Fibroblast of skin of right biceps (primary cell): ENCODE results near the gene GALR1.
"Not testable (repeated sequence)": the region's sequence is repeated elsewhere in the genome, so short reads cannot be mapped to it uniquely, and the experiment has no call there.

Experiments used
- DNase-seq: peaks from one replicate; pipeline ENCODE4 v3.0.0-alpha.2; 2013

The GALR1 gene

GRCh38 chr18:77251730-77252050 is 2.0 kb downstream of the GALR1 start:
- DNase-seq, result no peak

- DNase-seq, result no peak
Observed at GRCh38 chr18:77254711-77255405, 5.2 kb downstream of the GALR1 start.

DNA sequence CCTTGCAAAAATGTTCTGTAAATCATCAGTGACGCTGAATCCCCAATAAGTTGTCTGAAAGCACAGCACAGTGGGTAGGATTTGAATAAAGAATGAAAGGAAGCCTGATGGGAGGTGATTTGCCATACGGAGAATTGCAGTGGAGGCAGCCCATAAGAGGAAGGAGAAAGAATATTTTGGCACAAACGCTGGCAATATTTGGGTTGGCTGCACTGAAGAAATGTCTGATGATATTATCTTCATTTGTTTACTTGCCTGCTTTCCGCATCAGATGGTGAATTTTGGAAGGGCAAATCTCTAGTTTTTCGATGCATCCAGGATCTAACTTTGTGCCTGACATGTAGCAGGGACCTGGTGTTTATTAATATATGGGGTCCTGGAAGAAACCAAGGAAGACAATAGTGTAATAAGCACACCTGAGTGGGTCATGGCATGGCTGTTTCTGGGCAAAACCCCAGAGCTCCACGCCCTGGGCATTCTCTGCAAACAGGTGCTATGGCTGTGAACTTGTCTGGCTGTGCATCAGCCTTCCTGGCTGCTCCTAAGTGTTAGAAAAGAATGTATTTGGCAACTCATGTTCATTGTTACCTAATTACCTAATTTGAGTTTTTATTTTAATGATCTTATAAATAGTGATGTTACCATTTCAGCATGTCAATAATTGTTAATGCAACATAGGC is 5.9 kb downstream of the GALR1 start:
- DNase-seq, result no peak

- DNase-seq, result no peak
Observed at GRCh38 chr18:77262643-77263465, 13.2 kb downstream of the GALR1 start.

GRCh38 chr18:77263466-77263763 is 13.8 kb downstream of the GALR1 start:
- DNase-seq, result no peak

GRCh38 chr18:77267969-77268368 is 18.3 kb downstream of the GALR1 start:
- DNase-seq, result no peak

- no peak for DNase-seq
Observed at GRCh38 chr18:77268456-77268855, 18.8 kb downstream of the GALR1 start.

DNA sequence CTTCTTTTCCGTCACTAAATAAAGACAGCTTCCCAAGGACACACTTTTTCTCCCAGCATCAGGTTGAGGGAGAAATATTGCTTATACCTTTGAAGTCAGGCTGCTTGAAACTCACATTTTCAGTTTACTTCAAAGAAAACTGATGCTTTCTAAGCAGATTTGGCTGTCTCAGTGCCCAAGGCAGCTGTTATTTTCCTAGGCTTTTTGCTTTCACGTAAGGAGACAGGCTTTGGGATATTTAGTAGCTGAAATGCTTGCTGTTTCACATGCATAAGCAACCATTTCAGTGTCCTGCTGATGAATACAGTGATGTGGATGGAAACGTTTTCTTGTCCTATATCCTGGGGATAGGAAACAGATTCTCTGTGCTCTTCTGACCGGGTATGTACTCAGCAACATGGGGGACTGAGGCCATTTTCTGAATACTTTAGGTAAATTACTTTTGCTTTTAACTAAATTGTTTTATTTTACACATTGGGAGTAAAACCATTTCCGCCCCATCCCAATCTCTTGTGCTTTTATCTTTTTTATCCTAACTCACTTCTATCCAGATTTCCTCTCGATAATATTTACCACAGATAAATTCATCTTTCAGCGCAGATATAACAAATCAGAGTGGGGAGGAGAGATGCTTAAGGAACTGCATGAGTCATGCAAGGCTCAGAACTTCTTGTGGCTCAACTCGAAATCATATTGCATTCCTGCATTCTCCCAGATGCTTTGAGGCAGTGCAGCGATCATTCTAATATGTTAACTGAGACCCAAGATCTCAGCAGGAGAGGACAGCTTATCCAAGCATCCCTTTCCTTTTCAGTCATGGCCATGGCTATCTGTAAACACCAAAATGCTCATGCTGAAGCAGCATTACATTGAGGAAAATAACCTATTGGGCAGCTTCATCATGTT is 22.2 kb downstream of the GALR1 start:
- DNase-seq, result peak; percentile 65

DNA sequence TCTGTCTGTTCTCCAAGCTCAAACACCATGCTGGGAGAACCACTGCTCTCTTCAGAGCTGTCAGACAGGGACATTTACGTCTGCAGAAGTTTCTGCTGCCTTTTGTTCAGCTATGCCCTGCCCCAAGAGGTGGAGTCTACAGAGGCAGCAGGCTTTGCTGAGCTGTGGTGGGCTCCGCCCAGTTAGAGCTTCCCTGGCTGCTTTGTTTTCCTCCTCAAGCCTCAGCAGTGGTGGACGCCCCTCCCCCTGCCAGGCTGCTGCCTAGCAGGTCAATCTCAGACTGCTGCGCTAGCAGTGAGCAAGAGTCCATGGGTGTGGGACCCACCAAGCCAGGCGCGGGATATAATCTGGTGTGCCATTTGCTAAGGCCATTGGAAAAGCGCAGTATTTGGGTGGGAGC is 41.2 kb downstream of the GALR1 start:
- not testable (repeated sequence) for DNase-seq

DNA sequence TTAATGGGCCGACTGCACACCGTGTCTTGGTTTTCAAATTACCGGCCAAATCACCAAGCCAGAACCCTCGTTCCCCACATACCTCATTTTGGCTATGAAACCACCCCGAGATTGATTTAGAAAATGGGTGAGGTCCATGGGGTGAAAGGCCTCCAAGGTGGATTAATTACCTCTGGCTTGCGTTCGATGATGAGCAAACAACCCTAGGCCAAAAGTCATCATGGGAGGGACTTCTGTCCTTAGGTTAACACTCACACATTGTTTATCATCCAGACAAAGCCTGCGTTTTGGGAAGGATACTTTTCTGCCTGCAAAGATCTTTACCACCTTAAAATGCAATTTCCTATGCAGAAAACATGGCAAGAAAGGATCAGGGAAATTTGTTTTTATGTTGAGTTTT is 48.5 kb downstream of the GALR1 start:
- no peak for DNase-seq

DNA sequence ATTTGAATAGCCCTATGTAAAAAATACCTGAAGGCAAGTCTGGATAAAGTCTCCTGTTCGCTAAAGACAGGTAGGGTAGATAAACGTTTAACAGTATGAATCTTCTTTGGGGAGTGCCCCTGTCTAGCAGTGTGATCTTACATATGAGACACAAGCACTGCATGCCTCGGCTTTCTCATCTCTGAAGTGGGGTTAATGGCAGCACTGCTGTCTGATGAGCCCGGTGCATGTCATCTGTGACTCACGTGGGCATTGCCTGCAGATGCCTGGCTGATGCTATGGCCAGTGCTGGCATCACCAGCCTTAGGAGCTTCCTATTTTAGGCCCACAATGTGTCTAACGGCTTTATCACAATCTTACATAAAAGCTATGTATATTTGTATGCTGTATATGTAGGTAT is 50.1 kb downstream of the GALR1 start:
- no peak for DNase-seq

- no peak for DNase-seq
Observed at GRCh38 chr18:77300579-77300978, 50.9 kb downstream of the GALR1 start.

DNA sequence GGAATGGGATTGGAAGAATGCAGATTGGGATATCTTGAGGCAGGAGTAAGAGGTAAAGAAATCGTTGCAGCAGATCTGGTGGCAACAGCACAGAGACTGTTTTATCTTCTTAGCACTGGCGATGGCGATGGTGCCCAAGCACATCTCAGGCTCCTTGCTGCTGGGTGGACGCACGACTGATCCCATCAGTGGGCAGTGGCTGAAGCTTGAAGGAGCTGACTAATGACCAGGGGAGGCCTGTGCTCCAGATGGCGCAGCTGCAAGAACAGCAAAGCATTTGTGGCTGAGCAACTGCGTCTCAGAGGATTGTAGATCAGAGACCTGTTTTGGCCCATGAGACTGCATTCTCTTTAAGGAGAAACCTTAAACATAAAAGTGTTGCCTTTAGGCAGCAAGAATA is 54.6 kb downstream of the GALR1 start:
- no peak for DNase-seq

DNA sequence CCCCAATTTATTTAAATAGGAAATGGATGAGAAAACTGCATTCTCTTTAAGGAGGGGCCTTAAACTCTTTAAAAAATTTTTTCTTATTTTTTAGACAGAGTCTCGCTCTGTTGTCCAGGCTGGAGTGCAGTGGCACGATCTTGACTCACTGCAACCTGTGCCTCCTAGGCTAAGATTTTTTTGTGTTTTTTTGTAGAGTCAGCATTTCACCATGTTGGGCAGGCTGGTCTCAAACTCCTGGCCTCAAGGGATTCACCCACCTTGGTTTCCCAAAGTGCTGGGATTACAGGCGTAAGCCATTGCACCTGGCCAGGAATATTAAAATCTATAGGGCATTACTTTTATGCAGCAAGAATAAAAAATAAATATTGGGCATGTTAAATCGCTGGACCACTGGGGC is 56.0 kb downstream of the GALR1 start:
- DNase-seq, result no peak

GRCh38 chr18:77308216-77308615 is 58.6 kb downstream of the GALR1 start:
- DNase-seq, result no peak

- no peak for DNase-seq
Observed at GRCh38 chr18:77314511-77314910, 64.9 kb downstream of the GALR1 start.

DNA sequence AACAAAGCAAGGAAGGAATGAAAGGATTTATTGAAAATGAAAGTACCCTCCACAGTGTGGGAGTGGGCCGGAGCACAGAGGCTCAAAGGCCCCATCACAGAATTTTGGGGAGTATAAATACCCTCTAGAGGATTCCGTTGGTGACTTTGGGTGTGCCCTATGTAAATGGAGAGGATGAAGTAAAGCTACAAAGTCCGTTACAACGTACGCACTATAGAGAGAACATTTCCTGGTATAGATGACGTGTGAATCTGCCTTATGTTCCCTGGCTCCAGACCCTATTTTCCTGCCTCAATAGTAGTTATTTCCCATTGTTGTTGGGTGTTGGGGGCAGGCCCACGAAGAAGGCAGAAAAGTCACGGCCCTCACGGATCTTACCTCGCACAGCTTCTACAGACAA is 65.3 kb downstream of the GALR1 start:
- no peak for DNase-seq

GRCh38 chr18:77316008-77316407 is 66.4 kb downstream of the GALR1 start:
- no peak for DNase-seq

DNA sequence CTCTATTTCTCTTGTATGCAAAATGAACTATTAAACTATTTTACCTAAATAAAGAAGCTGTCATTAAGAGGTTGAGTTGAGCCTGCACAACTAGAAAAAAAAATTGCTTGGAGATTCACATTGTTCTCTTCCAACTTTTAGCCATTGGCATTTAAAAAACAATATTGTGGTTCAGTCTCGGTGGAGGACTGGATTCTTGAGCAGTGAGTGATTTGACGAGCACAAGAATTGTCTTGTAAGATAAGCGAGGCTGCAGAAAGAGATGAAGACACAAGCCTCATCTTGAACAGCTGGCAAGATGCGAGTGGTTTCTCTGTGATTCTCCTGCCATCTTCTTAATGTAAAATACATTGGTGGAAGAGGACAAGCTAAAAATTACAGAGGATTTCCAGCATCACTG is 67.0 kb downstream of the GALR1 start:
- DNase-seq, result peak; percentile 32

DNA sequence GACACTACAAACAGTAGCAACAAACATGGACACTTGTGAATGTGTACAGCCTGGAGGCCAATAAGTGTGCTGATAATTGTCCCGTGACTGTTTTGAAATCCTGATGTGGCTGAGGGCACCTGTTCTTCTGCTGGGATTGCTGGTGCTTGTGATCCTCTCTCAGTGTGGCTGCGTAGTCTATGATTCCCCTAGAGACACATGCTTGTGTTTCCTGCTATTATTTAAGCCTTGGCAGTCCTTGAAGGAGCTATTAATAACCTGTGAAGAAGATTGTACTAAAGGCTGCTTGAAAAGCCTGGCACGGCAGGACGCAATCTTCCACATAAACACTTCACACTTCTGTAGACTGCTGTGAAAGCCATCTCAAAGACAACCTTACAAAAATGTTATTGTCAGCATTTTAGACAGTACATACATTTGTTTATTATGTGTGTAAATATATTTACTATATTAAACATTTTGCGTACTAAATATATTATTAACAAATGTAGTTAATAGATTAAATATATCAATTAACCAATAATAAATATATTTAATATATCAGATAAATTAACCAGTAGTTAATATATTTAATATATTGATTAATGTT is 71.4 kb downstream of the GALR1 start:
- DNase-seq, result no peak

GRCh38 chr18:77321823-77322805 is 72.5 kb downstream of the GALR1 start:
- DNase-seq, result no peak
